BLaER1 treated with 17β-estradiol and CSF1 and Interleukin-3, amounts not matched to agents 10 nM and 100 nM (cell line): ENCODE results near the gene ZDHHC11B.

Source experiments
- H3K27ac ChIP-seq, 11 experiments: shearing (Covaris generic); formaldehyde crosslinking; 2 replicates each; pipeline ENCODE4 v1.8.1; 2022
- H3K27me3 ChIP-seq, 11 experiments: shearing (Covaris generic); formaldehyde crosslinking; 2 replicates each; pipeline ENCODE4 v1.8.1; 2022
- H3K36me3 ChIP-seq, 11 experiments: shearing (Covaris generic); formaldehyde crosslinking; 2 replicates each; pipeline ENCODE4 v1.8.1; 2022
- H3K4me1 ChIP-seq, 10 experiments: shearing (Covaris generic); formaldehyde crosslinking; 2 replicates each; pipeline ENCODE4 v1.8.1; 2022
- H3K4me2 ChIP-seq, 11 experiments: shearing (Covaris generic); formaldehyde crosslinking; 2 replicates each; pipeline ENCODE4 v1.8.1; 2022
- H3K4me3 ChIP-seq, 10 experiments: shearing (Covaris generic); formaldehyde crosslinking; 2 replicates each; pipeline ENCODE4 v1.8.1; 2022
- H3K9ac ChIP-seq, 11 experiments: shearing (Covaris generic); formaldehyde crosslinking; 2 replicates each; pipeline ENCODE4 v1.8.1; 2022
- H3K9me3 ChIP-seq, 11 experiments: shearing (Covaris generic); formaldehyde crosslinking; replicated peaks in 1 of 11; 2 replicates each; pipeline ENCODE4 v1.8.1; 2022
- H4K20me1 ChIP-seq, 11 experiments: shearing (Covaris generic); formaldehyde crosslinking; 2 replicates each; pipeline ENCODE4 v1.8.1; 2022
- Cebpa-rat ChIP-seq, 11 experiments: shearing (Covaris generic); IDR thresholded peaks; 2 replicates each; pipeline ENCODE4 v1.8.1; 2022

The ZDHHC11B gene

GRCh38 chr5:668283-668995 is 116.1 kb downstream of the ZDHHC11B start:
- Histone ChIP-seq H3K4me2 (no peak overlapping the region), H3K4me1 (peaks cover 0 to 28% (median 18%) of the 10 kb centered on the region in 10 experiments; a peak in 16 of 20 replicates), H3K36me3 (peaks cover 0 to 50% (median 46%) of the 10 kb centered on the region in 11 experiments; a peak in 20 of 22 replicates), H4K20me1 (peaks cover 0 to 86% (median 45%) of the 10 kb centered on the region in 11 experiments; a peak in 16 of 22 replicates), H3K9me3 (no peaks in the 10 kb centered on the region), H3K9ac (no peak overlapping the region), H3K27ac (no peak overlapping the region), H3K4me3 (no peak overlapping the region), H3K27me3 (peaks cover 0 to 18% (median 3%) of the 10 kb centered on the region in 11 experiments; a peak in 11 of 22 replicates)
- no peak for TF ChIP-seq Cebpa-rat (IDR thresholded peaks at IDR 0.05)

- Histone ChIP-seq H3K27me3 (peaks cover 0 to 4% (median 0%) of the 10 kb centered on the region in 11 experiments; a peak in 4 of 22 replicates), H3K4me3 (no peak overlapping the region), H3K36me3 (peaks cover 0 to 65% (median 59%) of the 10 kb centered on the region in 11 experiments; a peak in 20 of 22 replicates), H3K4me2 (no peak overlapping the region), H3K9ac (no peak overlapping the region), H3K9me3 (no peaks in the 10 kb centered on the region), H3K4me1 (peaks cover 0 to 13% (median 3%) of the 10 kb centered on the region in 10 experiments; a peak in 11 of 20 replicates), H3K27ac (no peak overlapping the region), H4K20me1 (peaks cover 0 to 76% (median 30%) of the 10 kb centered on the region in 11 experiments; a peak in 16 of 22 replicates)
- no peak for TF ChIP-seq Cebpa-rat (IDR thresholded peaks at IDR 0.05)
These were observed 117.6 kb downstream of the ZDHHC11B start for GRCh38 chr5:666816-667498.

DNA sequence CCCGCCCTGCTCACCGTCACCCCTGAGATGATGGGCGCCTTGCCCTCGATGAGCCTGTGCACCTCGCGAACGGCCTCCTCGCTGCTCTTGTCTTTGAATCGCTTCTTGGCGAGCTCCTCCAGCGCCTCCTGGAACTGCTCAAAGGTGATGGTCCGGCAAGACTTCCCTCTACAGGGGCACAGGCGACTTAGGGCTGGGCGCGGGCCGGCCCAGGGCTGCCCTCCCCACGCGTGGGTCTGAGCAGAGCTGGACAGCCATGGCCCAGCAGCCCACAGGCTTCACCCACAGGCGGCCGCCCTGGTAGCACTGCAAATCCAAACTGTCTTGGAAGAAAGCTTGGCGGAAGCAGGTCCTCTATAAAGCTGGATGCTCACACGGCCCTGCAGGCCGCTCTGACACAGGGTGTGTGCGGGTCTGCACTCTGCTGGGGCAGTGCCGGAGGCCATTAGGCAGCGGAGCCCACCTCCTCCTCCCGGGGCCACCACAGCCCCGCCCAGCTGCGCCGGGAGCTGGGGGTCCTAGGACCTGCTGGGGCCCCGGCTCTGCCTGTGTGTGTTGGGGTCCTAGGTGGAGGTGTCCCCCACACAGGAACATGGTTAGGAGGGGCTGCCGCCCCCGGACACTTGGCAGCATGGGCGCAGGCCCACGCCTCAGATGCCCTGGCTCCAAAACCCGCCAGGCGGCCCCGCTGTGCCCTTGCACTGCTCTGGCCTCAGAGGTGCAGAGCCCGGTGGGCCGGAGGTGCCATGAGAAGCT is 118.4 kb downstream of the ZDHHC11B start:
- peaks cover 0 to 10% (median 0%) of the 10 kb centered on the region in 10 experiments; a peak in 2 of 20 replicates for H3K4me1 ChIP-seq
- H4K20me1 ChIP-seq: peaks cover 0 to 68% (median 24%) of the 10 kb centered on the region in 11 experiments; a peak in 14 of 22 replicates
- H3K27me3 ChIP-seq: no peaks in the 10 kb centered on the region
- no peak overlapping the region for H3K27ac ChIP-seq
- H3K4me2 ChIP-seq: no peak overlapping the region
- no peaks in the 10 kb centered on the region for H3K9me3 ChIP-seq
- no peak overlapping the region for H3K4me3 ChIP-seq
- H3K9ac ChIP-seq: no peak overlapping the region
- H3K36me3 ChIP-seq: peaks cover 0 to 73% (median 66%) of the 10 kb centered on the region in 11 experiments; a peak in 20 of 22 replicates
- no peak for TF ChIP-seq Cebpa-rat (IDR thresholded peaks at IDR 0.05)

GRCh38 chr5:665541-665955 is 119.0 kb downstream of the ZDHHC11B start:
- Histone ChIP-seq H3K27me3 (no peaks in the 10 kb centered on the region), H3K9ac (no peak overlapping the region)

DNA sequence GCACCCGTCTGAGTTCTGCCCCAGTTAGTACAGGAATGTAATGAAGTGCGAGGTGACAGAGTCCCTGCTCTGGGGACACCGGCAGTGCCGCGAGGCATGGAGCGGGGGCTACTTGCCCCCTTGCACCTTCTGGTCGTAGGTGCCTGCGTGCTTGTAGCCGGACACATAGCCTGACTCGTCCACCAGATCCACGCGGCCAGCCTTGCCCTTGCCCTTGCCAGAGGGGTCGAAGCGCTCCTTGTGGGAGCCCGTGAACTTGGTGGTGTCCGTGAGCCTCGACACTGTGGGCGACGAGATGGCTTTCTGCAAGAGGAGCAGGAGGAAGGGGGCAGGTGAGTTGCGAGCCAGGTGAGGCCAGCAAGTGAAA is 119.6 kb downstream of the ZDHHC11B start:
- Histone ChIP-seq H3K4me3 (no peak overlapping the region), H4K20me1 (peaks cover 0 to 56% (median 14%) of the 10 kb centered on the region in 11 experiments; a peak in 13 of 22 replicates), H3K9ac (no peak overlapping the region), H3K27me3 (no peaks in the 10 kb centered on the region), H3K27ac (no peak overlapping the region), H3K36me3 (peaks cover 0 to 85% (median 77%) of the 10 kb centered on the region in 11 experiments; a peak in 20 of 22 replicates), H3K4me1 (peaks cover 0 to 11% (median 0%) of the 10 kb centered on the region in 10 experiments; a peak in 2 of 20 replicates), H3K4me2 (no peak overlapping the region), H3K9me3 (no peaks in the 10 kb centered on the region)
- TF ChIP-seq Cebpa-rat (IDR thresholded peaks at IDR 0.05): no peak

More at GRCh38 chr5:665541-665955, 119.0 kb downstream of the ZDHHC11B start:
- Histone ChIP-seq H3K4me2 (no peak overlapping the region), H3K4me3 (no peak overlapping the region), H3K4me1 (peaks cover 0 to 10% (median 0%) of the 10 kb centered on the region in 10 experiments; a peak in 2 of 20 replicates), H3K9me3 (no peaks in the 10 kb centered on the region), H3K36me3 (peaks cover 0 to 79% (median 72%) of the 10 kb centered on the region in 11 experiments; a peak in 20 of 22 replicates), H3K27ac (no peak overlapping the region), H4K20me1 (peaks cover 0 to 62% (median 20%) of the 10 kb centered on the region in 11 experiments; a peak in 14 of 22 replicates)
- TF ChIP-seq Cebpa-rat (IDR thresholded peaks at IDR 0.05): no peak

GRCh38 chr5:664343-664993 is 120.1 kb downstream of the ZDHHC11B start:
- Histone ChIP-seq H3K4me2 (no peak overlapping the region), H4K20me1 (peaks cover 0 to 51% (median 9%) of the 10 kb centered on the region in 11 experiments; a peak in 13 of 22 replicates), H3K27ac (no peak overlapping the region), H3K36me3 (peaks cover 2 to 90% (median 82%) of the 10 kb centered on the region in 11 experiments; a peak in 20 of 22 replicates), H3K4me1 (peaks cover 0 to 16% (median 4%) of the 10 kb centered on the region in 10 experiments; a peak in 13 of 20 replicates), H3K4me3 (no peak overlapping the region), H3K9me3 (peaks cover 0 to 4% (median 0%) of the 10 kb centered on the region in 11 experiments; a peak in 1 of 22 replicates), H3K9ac (no peak overlapping the region), H3K27me3 (no peaks in the 10 kb centered on the region)
- TF ChIP-seq Cebpa-rat (IDR thresholded peaks at IDR 0.05): no peak

GRCh38 chr5:663436-664342 is 120.8 kb downstream of the ZDHHC11B start:
- no peak overlapping the region for H3K4me3 ChIP-seq
- no peaks in the 10 kb centered on the region for H3K27me3 ChIP-seq
- no peak overlapping the region for H3K9ac ChIP-seq
- H4K20me1 ChIP-seq: peaks cover 0 to 43% (median 3%) of the 10 kb centered on the region in 11 experiments; a peak in 12 of 22 replicates
- H3K4me1 ChIP-seq: peaks cover 0 to 22% (median 10%) of the 10 kb centered on the region in 10 experiments; a peak in 14 of 20 replicates
- no peak overlapping the region for H3K4me2 ChIP-seq
- peaks cover 2 to 95% (median 88%) of the 10 kb centered on the region in 11 experiments; a peak in 20 of 22 replicates for H3K36me3 ChIP-seq
- H3K27ac ChIP-seq: no peak overlapping the region
- no peak for TF ChIP-seq Cebpa-rat (IDR thresholded peaks at IDR 0.05)
- peaks cover 0 to 4% (median 0%) of the 10 kb centered on the region in 11 experiments; a peak in 1 of 22 replicates for H3K9me3 ChIP-seq
